T-helper 22 cell (primary cell): ENCODE results near the gene NPTX1.

Experiments used
- DNase-seq: peaks from one replicate; pipeline ENCODE4 v3.0.0-alpha.2; 2020; ENCODE audit warnings: low read depth

NPTX1 gene

GRCh38 chr17:80426671-80427326, 49.6 kb downstream of the NPTX1 start:
- DNase-seq = peak; percentile 69

GRCh38 chr17:80425835-80426426, 50.5 kb downstream of the NPTX1 start:
- no peak for DNase-seq

- no peak for DNase-seq
These were observed 51.3 kb downstream of the NPTX1 start for GRCh38 chr17:80424878-80425765.

- DNase-seq = no peak
These were observed 52.1 kb downstream of the NPTX1 start for GRCh38 chr17:80424261-80424660.

- DNase-seq = no peak
These were observed 52.7 kb downstream of the NPTX1 start for GRCh38 chr17:80423536-80424225.

- DNase-seq = no peak
These were observed 53.4 kb downstream of the NPTX1 start for GRCh38 chr17:80422981-80423380.

GRCh38 chr17:80422276-80422675, 54.1 kb downstream of the NPTX1 start:
- DNase-seq = no peak

- no peak for DNase-seq
These were observed 54.9 kb downstream of the NPTX1 start for GRCh38 chr17:80421381-80422090.

GRCh38 chr17:80419255-80419654, 57.2 kb downstream of the NPTX1 start:
- DNase-seq = no peak

GRCh38 chr17:80418589-80418988, 57.8 kb downstream of the NPTX1 start:
- no peak for DNase-seq
